ENCODE measurements around the gene KNL1.
"Not testable (repeated sequence)": the region's sequence is repeated elsewhere in the genome, so short reads cannot be mapped to it uniquely, and the experiment has no call there.

KNL1 gene

DNA sequence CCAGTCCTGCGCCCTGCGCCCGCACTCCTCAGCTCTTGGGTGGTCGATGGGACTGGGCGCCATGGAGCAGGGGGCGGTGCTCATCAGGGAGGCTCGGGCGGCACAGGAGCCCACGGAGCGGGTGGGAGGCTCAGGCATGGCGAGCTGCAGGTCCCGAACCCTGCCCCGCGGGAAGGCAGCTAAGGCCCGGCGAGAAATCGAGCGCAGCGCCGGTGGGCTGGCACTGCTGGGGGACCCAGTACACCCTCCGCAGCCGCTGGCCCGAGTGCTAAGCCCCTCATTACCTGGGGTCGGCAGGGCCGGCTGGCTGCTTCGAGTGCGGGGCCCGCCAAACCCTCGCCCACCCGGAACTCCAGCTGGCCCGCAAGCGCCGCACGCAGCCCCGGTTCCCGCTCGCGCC, 82.9 kb downstream of the KNL1 start:
- not testable (repeated sequence) for DNase-seq (ENCODE audit: low spot score)

DNA sequence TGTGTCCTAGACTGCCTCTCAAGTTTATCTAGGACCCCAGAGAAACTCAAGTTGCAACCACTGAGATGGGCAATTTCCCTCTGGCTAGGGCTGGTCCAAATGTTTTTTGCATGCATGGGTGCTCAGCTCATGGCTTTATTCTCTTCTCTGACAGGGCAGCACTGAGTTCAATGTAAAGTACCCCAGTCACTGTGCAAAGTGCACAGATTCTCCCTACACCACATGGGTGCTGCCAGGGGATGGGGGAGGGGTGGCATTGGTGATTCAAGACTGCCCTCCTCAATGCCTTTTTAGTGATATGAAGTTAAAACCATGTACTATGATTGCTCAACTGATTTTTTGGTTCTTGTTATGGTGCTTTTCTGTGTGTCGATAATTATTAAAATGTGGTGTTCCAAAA, 86.1 kb downstream of the KNL1 start:
- DNase-seq (ENCODE audit: low spot score), result no peak

DNA sequence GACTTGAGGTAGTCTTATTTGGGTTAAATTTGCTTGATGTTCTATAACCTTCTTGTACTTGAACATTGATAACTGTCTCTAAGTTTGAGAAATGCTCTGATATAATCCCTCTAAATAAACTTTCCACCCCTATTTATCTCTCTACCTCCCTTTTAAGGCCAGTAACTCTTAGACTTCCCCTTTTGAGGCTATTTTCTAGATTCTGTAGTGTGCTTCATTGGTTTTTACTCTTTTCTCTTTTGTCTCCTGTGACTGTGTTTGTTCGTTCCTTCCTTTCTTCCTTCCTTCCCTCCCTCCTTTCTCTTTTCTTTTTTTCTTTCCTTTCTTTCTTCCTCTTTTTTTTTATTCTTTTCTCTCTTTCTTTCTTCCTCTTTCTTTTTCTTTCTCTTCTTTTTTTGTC, 86.9 kb downstream of the KNL1 start:
- DNase-seq (ENCODE audit: low spot score), result not testable (repeated sequence)

DNA sequence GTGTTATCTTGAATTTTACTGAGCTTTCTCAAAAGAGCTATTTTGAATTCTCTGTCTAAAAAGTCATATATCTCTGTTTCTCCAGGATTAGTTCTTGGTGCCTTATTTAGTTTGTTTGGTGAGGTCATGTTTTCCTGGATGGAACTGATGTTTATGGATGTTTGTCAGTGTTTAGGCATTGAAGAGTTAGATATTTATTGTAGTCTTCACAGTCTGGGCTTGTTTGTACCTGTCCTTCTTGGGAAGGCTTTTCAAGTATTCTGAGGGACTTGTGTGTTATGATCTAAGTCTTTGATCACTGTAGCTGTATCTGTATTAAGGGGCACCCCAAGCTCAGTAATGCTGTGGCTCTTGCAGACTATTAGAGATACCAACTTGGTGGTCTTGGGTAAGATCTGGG, 90.3 kb downstream of the KNL1 start:
- DNase-seq (ENCODE audit: low spot score), result no peak

DNA sequence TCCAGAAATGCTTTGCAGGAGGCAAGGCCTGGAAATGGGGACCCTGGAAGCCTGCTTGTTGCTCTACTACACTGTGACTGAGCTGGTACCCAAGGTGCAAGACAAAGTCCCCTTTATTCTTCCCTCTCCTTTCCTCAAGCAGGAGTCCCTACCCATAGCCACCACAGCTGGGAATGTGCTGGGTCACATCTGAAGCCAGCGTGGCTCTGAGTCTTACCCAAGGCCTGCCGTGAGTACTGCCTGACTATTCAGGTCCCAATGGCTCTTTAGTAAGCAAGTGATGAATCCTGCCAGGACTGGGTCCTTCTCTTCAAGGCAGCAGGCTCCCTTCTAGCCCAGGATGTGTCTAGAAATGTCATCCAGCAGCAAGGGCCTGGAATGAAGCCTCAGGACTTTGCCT, 91.3 kb downstream of the KNL1 start:
- DNase-seq (ENCODE audit: low spot score), result no peak

DNA sequence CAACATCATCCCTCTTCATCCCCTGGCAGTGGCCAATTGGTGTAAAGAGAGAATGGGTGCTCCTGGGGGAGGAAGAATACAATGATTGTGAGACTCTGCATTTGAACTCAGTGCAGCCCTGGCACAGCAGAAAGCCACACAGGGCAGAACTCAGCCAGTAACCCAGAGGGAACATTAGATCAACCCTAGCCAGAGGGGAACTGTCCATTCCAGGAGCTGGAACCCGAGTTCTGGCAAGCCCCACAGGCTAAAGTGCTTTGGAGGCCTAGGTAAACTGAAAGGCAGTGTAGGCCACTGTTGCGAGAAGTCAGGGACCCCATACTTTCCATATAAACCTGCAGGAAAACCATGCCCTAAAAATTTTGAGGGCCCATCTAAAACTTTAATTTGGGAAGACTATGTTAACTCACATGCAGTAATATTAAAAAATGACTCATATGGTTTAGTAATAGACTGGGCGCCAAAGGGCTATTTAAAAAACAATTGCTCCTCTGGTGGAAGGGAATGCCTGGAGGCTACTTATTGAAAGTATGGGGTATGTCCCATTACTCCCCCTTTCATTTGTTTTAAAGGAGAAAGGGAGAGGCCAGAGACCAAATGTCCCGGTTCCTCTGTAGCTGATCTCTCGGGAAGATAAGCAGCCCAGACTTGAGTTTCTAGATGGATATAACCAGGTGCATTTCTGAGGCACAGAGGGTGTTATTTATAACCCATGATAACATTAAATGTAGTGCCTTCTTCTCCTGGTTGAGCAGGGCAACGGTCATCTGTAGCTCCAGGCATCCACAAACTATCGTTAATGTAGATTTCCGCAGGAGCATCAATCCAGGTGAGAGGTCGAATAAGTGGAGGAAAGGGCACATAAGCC, 95.1 kb downstream of the KNL1 start:
- no peak for DNase-seq (ENCODE audit: low spot score)

DNA sequence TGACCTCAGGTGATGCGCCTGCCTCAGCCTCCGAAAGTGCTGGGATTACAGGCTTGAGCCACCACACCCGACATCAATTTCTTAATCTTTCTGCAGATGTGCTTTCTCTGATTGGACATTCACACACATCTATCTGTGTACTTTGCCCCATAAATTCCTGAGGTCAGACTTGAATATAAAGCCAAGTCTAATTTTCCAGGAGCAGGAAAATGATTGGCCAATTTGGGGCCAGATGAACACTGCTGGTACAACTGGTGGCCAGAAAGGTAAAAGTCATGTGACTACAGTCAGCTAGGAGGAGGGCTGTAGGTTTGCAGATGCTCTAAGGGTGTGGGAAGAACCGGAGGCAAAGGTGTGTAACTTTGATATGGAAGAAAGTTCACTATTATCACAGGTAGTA, 97.7 kb downstream of the KNL1 start:
- DNase-seq (ENCODE audit: low spot score), result no peak

DNA sequence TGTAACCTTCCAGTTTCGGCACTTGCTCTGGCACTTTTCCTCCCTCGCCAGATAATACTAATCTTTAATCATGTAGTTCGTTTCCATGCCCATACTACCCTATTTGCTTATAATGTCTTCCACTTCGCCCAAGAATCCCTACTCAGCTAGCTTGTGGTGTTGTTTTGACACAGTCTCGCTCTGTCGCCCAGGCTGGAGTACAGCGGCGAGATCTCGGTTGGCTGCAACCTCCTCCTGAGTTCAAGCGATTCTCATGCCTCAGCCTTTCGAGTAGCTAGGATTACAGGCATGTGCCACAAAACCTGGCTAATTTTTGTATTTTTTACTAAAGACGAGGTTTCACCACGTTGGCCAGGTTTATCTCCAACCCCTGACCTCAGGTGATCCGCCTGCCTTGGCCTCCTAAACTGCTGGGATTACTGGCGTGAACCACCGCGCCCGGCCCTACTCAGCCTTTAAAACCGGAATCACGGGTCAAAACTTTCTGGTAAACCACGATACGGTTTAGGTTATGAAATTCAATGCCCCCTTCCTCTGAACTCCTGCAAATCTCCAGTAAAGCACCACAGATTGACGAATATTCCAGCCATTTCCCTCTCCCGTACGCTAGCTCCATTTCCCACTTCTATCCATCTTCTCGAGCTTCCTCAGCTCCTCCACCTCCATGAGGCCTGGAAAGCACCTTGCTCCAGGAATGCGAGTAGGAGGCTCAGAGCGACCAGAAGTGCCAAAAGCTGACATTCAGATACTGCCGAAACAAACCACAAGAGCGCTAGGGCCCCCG, 100.0 kb downstream of the KNL1 start:
- no peak for DNase-seq (ENCODE audit: low spot score)

DNA sequence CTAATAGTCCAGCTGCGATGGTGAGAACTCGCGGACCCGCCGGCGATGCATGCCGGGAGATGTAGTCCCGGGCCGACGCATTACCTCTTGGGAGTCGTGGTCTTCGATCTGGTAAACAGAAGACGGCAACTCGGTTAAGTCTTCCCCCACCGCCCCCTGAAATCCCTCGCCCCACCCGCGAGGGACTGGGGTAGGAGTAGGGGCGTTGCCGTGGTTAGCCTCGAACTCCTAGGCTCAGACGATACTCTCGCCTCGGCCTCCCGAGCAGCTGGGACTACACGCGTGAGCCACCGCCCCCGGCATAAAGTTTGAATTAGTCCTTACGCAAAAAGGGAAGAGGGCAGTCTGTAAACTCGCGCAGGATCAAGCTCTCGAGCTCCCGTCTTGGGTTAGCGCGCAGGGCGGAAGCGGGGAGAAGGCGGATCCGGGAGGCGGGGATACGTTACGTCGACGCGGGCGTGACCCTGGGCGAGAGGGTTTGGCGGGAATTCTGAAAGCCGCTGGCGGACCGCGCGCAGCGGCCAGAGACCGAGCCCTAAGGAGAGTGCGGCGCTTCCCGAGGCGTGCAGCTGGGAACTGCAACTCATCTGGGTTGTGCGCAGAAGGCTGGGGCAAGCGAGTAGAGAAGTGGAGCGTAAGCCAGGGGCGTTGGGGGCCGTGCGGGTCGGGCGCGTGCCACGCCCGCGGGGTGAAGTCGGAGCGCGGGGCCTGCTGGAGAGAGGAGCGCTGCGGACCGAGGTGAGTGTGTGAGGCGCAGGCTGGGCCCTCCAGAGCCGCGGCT, 100.8 kb downstream of the KNL1 start, which contains the start of gene RAD51:
TSS of gene RAD51 (plus strand) at position 487 of the 781 bp plus-strand sequence. CDS start 3,585 bp downstream, outside the sequence.
- peak; percentile 98 for DNase-seq (ENCODE audit: low spot score)

DNA sequence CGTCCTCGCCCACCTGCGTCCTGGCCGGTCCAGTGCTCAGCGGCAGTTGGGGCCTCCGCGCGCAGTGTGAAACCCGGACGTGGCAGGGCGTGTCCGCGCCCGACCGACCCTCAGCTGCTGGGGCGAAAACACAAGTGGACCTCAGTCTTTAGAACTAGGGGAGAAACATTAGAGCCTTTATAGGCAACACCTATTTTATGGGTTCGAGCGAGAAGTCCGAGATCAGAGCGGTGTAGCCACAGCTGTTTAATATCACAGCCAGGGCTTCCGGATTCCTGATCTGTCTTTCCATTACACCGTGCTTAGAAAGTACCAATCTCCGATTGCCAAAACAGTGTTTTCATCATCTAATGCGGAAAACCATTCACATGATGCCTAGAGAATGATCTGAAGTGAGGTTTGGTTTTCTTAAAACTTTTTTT, 101.4 kb downstream of the KNL1 start:
- DNase-seq (ENCODE audit: low spot score), result peak; percentile 54

DNA sequence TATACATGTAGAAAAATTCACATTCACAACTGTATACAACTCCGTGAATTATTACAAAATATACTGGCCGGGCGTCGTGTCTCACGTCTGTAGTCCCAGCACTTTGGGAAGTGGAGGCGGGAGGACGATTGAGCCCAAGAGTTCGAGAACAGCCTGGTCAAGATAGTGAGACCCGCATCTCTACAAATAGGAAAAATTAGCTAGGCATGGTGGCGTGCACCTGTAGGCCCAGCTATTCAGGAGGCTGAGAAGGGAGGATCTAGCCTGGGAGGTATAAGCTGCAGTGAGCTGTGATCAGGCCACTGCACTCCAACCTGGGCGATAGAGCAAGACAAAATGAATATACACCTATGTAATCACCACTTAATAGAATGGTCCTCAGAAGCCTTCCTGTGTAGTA, 102.2 kb downstream of the KNL1 start:
- no peak for DNase-seq (ENCODE audit: low spot score)

DNA sequence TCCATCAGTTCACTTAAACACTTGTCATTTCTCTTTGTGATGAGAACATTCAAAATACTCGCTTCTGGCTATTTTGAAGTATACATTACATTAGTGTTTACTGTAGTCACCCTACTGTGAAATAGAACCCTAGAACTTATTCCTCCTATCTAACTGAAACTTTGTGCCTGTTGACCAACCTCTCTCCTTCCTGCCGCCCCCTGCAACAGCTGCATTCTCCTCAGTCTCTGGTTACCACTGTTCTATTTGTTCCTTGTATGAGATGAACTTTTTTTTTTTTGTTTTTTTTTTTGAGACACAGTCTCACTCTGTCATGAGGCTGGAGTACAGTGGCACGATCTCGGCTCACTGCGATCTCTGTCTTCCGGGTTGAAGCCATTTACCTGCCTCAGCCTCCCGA, 103.9 kb downstream of the KNL1 start:
- DNase-seq (ENCODE audit: low spot score), result no peak

DNA sequence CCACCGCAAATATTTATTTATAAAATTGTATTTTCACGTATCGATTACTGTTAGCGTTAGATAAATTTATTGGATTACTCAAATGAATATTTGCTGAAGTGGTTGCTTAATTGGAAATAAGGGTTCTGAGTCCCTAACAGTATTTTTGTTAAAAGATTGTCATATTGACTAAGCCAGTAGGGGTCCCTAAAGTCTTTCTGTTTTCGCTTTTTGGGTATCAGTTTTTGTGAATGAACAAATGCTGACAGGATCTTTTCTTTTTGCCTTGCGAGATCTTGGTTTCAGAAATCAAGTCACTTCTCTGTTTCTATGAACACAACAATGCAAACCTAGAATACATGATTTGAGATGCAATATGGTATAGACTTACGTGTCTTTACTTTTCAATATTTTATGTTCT, 108.0 kb downstream of the KNL1 start:
- peak; percentile 18 for DNase-seq (ENCODE audit: low spot score)

DNA sequence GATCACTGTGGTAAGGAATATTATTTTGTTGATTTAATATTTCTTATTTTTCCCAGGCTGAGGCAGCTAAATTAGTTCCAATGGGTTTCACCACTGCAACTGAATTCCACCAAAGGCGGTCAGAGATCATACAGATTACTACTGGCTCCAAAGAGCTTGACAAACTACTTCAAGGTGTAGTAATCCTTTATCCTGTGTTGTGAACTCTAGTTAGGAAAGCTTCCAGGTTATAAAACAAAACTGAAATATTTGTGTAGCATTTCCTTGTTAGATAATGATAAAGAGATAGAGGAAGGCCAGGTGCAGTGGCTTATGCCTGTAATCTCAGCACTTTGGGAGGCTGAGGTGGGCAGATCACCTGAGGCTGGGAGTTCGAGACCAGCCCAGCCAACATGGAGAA, 112.1 kb downstream of the KNL1 start:
- DNase-seq (ENCODE audit: low spot score), result no peak
